ENCODE results near the gene HOXD13. TPM values are rescaled to one million over a fixed set of nuclear protein-coding genes. Genes with fewer than 3 reads are reported as not detected.

HOXD13 gene
- total and polyA plus RNA-seq, 11 donors: not detected

DNA sequence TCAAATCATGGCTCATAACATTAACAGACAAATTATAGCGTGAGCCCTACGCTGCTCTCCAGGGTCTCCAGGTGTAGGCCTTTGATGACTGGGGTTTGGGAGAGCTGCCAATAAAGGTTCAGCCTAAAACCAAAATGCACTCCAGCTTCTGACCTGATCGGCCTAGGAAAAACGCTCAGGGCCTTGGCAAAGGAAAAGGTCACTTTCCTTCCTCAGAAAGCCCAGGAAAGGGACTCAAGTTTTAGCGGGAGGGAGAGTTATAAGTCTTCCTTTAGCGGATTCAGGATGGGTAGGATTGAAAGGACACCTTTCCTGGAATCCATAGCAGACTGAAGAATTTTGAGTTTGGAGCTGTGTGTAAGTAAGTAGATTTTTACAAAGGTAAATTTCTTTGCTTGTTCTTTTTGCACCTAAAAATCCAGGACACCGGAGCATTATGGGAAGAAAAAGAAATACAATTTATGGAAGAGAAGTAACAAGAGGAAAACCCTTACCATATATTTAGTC, 17.5 kb upstream of the HOXD13 start:
- 40 to 52% (median 41%) methylated on average over 7 of the region's 7 CpGs for WGBS, 4 donors
- Histone ChIP-seq H3K9me3 (no peaks in the 10 kb centered on the region), H3K36me3 (no peaks in the 10 kb centered on the region), H3K27me3 (peaks cover 80 to 100% (median 99%) of the 10 kb centered on the region in 9 donors), H3K4me1 (peaks cover 0 to 25% (median 4%) of the 10 kb centered on the region in 12 donors), H3K4me3 (no peak overlapping the region), H3K27ac (no peak overlapping the region)
- DNase-seq: no peak
- TF ChIP-seq, protein P1, sequence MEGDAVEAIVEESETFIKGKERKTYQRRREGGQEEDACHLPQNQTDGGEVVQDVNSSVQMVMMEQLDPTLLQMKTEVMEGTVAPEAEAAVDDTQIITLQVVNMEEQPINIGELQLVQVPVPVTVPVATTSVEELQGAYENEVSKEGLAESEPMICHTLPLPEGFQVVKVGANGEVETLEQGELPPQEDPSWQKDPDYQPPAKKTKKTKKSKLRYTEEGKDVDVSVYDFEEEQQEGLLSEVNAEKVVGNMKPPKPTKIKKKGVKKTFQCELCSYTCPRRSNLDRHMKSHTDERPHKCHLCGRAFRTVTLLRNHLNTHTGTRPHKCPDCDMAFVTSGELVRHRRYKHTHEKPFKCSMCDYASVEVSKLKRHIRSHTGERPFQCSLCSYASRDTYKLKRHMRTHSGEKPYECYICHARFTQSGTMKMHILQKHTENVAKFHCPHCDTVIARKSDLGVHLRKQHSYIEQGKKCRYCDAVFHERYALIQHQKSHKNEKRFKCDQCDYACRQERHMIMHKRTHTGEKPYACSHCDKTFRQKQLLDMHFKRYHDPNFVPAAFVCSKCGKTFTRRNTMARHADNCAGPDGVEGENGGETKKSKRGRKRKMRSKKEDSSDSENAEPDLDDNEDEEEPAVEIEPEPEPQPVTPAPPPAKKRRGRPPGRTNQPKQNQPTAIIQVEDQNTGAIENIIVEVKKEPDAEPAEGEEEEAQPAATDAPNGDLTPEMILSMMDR (IDR thresholded peaks at IDR 0.05): no peak
- TF ChIP-seq POLR2A (IDR thresholded peaks at IDR 0.05): no peak
- intact Hi-C loops (cut with DNase I): loop anchor here in 1 of 10 donors (10.0 kb wide), 1 partner anchor 70 kb away; the partner anchor contains the start of gene LNPK
- no peak for ATAC-seq

- Histone ChIP-seq H3K27ac (no peak overlapping the region), H3K4me1 (peaks cover 0 to 30% (median 5%) of the 10 kb centered on the region in 12 donors), H3K27me3 (peaks cover 79 to 99% (median 97%) of the 10 kb centered on the region in 9 donors), H3K36me3 (no peaks in the 10 kb centered on the region), H3K9me3 (no peaks in the 10 kb centered on the region), H3K4me3 (no peak overlapping the region)
- TF ChIP-seq, protein P1 (IDR thresholded peaks at IDR 0.05): no peak
- no peak for TF ChIP-seq POLR2A (IDR thresholded peaks at IDR 0.05)
- no peak for ATAC-seq
- intact Hi-C loops (cut with DNase I): loop anchor here in 1 of 10 donors (10.0 kb wide), 1 partner anchor 71 kb away; the partner anchor contains the start of gene LNPK
- DNase-seq: no peak
- 9 to 13% (median 11%) methylated on average over 15 of the region's 15 CpGs for WGBS, 4 donors
Measured at GRCh38 chr2:176075481-176075880, 17.0 kb upstream of the HOXD13 start.

DNA sequence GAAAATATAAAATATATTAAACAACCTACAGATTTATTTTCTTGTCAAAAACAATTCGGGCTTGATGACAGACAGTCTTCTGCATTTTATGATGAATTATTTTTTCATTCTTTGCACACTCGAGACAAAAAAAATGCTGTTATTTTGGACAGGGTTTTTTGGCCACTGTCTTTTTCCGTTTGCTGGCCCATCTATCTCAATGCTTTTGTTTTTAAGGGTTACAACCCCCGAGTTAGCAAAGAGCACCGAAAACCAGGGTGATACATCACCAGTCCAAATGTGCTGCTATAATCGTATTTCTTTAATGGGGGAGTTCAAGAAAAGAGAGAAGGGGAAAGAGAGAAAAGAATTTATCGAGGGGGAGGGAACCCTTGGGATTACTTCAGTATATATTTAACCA, 16.5 kb upstream of the HOXD13 start:
- H3K36me3 ChIP-seq: no peaks in the 10 kb centered on the region
- ATAC-seq (no peak), DNase-seq (no peak)
- WGBS, 4 donors: 18 to 24% (median 22%) methylated on average over 7 of the region's 7 CpGs
- H3K4me3 ChIP-seq: no peak overlapping the region
- peaks cover 0 to 34% (median 6%) of the 10 kb centered on the region in 12 donors for H3K4me1 ChIP-seq
- intact Hi-C loops (cut with DNase I): loop anchor here in 1 of 10 donors (10.0 kb wide), 1 partner anchor 71 kb away; the partner anchor contains the start of gene LNPK
- H3K27ac ChIP-seq: no peak overlapping the region
- TF ChIP-seq, protein P1 (IDR thresholded peaks at IDR 0.05): no peak
- TF ChIP-seq POLR2A (IDR thresholded peaks at IDR 0.05): no peak
- peaks cover 80 to 99% (median 97%) of the 10 kb centered on the region in 9 donors for H3K27me3 ChIP-seq
- peaks cover 0 to under 1% (median 0%) of the 10 kb centered on the region in 12 donors for H3K9me3 ChIP-seq

DNA sequence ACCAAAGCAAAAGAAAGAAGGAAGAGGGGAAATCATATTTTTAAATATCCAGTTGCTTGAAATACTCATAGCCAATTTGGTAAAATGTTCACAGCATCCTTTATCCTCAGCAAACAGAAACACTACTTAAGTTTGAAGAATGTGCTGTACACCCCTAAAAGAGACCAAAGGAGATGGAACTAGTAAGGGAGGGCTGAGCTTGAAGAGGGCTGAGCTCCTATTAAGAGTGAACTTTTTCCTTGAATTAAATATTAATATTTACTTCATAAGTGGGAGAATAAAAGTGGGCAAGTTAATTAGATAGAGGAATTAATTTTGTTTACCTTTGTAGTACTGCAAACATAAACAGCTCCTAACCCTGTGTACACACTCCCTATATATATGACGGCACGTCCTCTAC, 15.7 kb upstream of the HOXD13 start:
- Histone ChIP-seq H3K36me3 (no peaks in the 10 kb centered on the region), H3K9me3 (peaks cover 0 to 4% (median 0%) of the 10 kb centered on the region in 12 donors), H3K4me1 (peaks cover 0 to 30% (median 6%) of the 10 kb centered on the region in 12 donors), H3K27me3 (peaks cover 82 to 99% (median 97%) of the 10 kb centered on the region in 9 donors), H3K4me3 (no peak overlapping the region), H3K27ac (no peak overlapping the region)
- TF ChIP-seq, protein P1 (IDR thresholded peaks at IDR 0.05): no peak
- TF ChIP-seq POLR2A (IDR thresholded peaks at IDR 0.05): no peak
- DNase-seq (no peak), ATAC-seq (no peak)
- intact Hi-C loops (cut with DNase I): loop anchor here in 1 of 10 donors (10.0 kb wide), 1 partner anchor 72 kb away; the partner anchor contains the start of gene LNPK
- 18 to 26% (median 20%) methylated on average over 2 of the region's 2 CpGs for WGBS, 4 donors
